Measurements from ENCODE around the gene ESPL1.

DNA sequence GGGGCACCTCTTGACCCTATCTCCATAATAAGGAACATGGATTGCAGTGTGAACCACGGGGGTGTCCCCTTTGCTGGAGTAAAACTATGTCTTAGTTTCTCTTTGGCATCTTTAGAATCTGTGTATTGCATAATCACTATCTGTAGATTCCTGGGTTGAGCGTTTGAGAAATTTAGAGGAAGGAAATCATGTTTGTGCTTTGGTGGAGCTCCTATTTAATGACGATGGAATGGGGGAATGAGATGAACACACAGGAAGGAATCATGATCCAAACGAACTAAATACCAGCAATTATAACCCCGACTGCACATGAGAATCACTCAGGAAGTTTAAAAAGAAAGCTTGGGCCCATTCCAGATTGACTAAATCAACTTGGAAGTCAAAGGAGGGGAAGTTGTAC is 30.1 kb downstream of the ESPL1 start:
- TF ChIP-seq EZH2phosphoT487 (IDR thresholded peaks at IDR 0.05; ENCODE audit: insufficient read depth, low read depth) (no peak), EZH2 (IDR thresholded peaks at IDR 0.05; ENCODE audit: insufficient read depth, poor library complexity, severe bottlenecking) (no peak)
